SK-N-SH treated with all-trans-retinoic acid at 6 μM for 48 hours (cell line): ENCODE results near the gene PKIG.
A peak's percentile ranks its signal among the peaks of the same experiment; 100 is the strongest.

Experiments
- ATAC-seq: fragments of 200-7000 bp; cut with Tn5 transposase; 3 replicates; pipeline ENCODE4 v1.9.1; 2020; ENCODE audit warnings: mild to moderate bottlenecking, moderate library complexity
- BACH2 ChIP-seq: fragments of 250-450 bp; sonication (Bioruptor Pico); IDR thresholded peaks from 2 replicates; pipeline ENCODE4 v1.9.0; 2021; ENCODE audit warnings: mild to moderate bottlenecking, borderline replicate concordance
- CSDC2 ChIP-seq: fragments of 250-450 bp; sonication (Bioruptor Pico); IDR thresholded peaks from 2 replicates; pipeline ENCODE4 v1.5.0; 2020; ENCODE audit warnings: mild to moderate bottlenecking, moderate library complexity
- ESRRG ChIP-seq: fragments of 250-450 bp; sonication (Bioruptor Pico); IDR thresholded peaks from 2 replicates; pipeline ENCODE4 v1.6.1; 2021; ENCODE audit warnings: mild to moderate bottlenecking
- GLIS3 ChIP-seq: fragments of 250-450 bp; sonication (Bioruptor Pico); IDR thresholded peaks from 2 replicates; pipeline ENCODE4 v1.5.0; 2020; ENCODE audit warnings: mild to moderate bottlenecking, moderate library complexity
- ISL1 ChIP-seq: fragments of 250-450 bp; sonication (Bioruptor Pico); IDR thresholded peaks from 2 replicates; pipeline ENCODE4 v2.1.2; 2022; ENCODE audit warnings: mild to moderate bottlenecking, moderate library complexity
- OSR1 ChIP-seq: fragments of 250-450 bp; sonication (Bioruptor Pico); IDR thresholded peaks from 2 replicates; pipeline ENCODE4 v1.8.0; 2022; ENCODE audit warnings: moderate library complexity, mild to moderate bottlenecking, inconsistent platforms
- PATZ1 ChIP-seq: fragments of 250-450 bp; sonication (Bioruptor Pico); IDR thresholded peaks from 2 replicates; pipeline ENCODE4 v1.8.0; 2020; ENCODE audit warnings: mild to moderate bottlenecking, moderate library complexity, borderline replicate concordance
- POU6F1 ChIP-seq: fragments of 250-450 bp; sonication (Bioruptor Pico); IDR thresholded peaks from 2 replicates; pipeline ENCODE4 v1.8.0; 2021; ENCODE audit warnings: low read depth, mild to moderate bottlenecking, moderate library complexity, borderline replicate concordance
- PPARA ChIP-seq: fragments of 250-450 bp; sonication (Bioruptor Pico); IDR thresholded peaks from 2 replicates; pipeline ENCODE4 v1.5.0; 2020; ENCODE audit warnings: mild to moderate bottlenecking, borderline replicate concordance
- RARB ChIP-seq: fragments of 250-450 bp; sonication (Bioruptor Pico); IDR thresholded peaks from 2 replicates; pipeline ENCODE4 v1.8.0; 2021; ENCODE audit warnings: mild to moderate bottlenecking, moderate library complexity
- SNAI2 ChIP-seq: fragments of 250-450 bp; sonication (Bioruptor Pico); IDR thresholded peaks from 2 replicates; pipeline ENCODE4 v1.5.0; 2020; ENCODE audit warnings: mild to moderate bottlenecking, moderate library complexity
- TCF4 ChIP-seq: fragments of 250-450 bp; sonication (Bioruptor Pico); IDR thresholded peaks from 2 replicates; pipeline ENCODE4 v1.8.0; 2021; ENCODE audit warnings: mild to moderate bottlenecking, moderate library complexity, borderline replicate concordance
- TOX ChIP-seq: fragments of 250-450 bp; sonication (Bioruptor Pico); IDR thresholded peaks from 2 replicates; pipeline ENCODE4 v1.8.0; 2021; ENCODE audit warnings: mild to moderate bottlenecking, moderate library complexity, borderline replicate concordance
- ZC3H10 ChIP-seq: fragments of 250-450 bp; sonication (Bioruptor Pico); IDR thresholded peaks from 2 replicates; pipeline ENCODE4 v1.5.1; 2021; ENCODE audit warnings: mild to moderate bottlenecking, moderate library complexity
- ZFP3 ChIP-seq: fragments of 250-450 bp; sonication (Bioruptor Pico); IDR thresholded peaks from 2 replicates; pipeline ENCODE4 v1.5.0; 2020; ENCODE audit warnings: mild to moderate bottlenecking, moderate library complexity
- ZFP30 ChIP-seq: fragments of 450-650 bp; formaldehyde crosslinking; IDR thresholded peaks from 2 replicates; pipeline ENCODE4 v1.5.0; 2022; ENCODE audit warnings: mild to moderate bottlenecking, moderate library complexity
- ZNF565 ChIP-seq: fragments of 450-650 bp; formaldehyde crosslinking; conservative IDR thresholded peaks from 2 replicates; pipeline ENCODE4 v1.5.0; 2020; ENCODE audit warnings: low read depth, mild to moderate bottlenecking, moderate library complexity
- ZNF70 ChIP-seq: fragments of 450-650 bp; formaldehyde crosslinking; IDR thresholded peaks from 2 replicates; pipeline ENCODE4 v1.5.0; 2020; ENCODE audit warnings: mild to moderate bottlenecking, moderate library complexity
- ZNF8 ChIP-seq: fragments of 450-650 bp; formaldehyde crosslinking; IDR thresholded peaks from 2 replicates; pipeline ENCODE4 v1.5.0; 2020; ENCODE audit warnings: mild to moderate bottlenecking, moderate library complexity
- TF ChIP-seq, protein P1 (sequence below): fragments of 250-450 bp; sonication (Bioruptor Pico); IDR thresholded peaks from 2 replicates; pipeline ENCODE4 v1.5.0; 2020; ENCODE audit warnings: mild to moderate bottlenecking, moderate library complexity

The PKIG gene

GRCh38 chr20:44552950-44553908 is 29.1 kb upstream of the PKIG start:
- ATAC-seq: peak; percentile 88
- TF ChIP-seq ZNF565 (no peak), ISL1 (CRISPR knock-in tag) (no peak), ZC3H10 (CRISPR knock-in tag) (no peak), ZNF70 (CRISPR knock-in tag) (no peak), RARB (CRISPR knock-in tag) (no peak), TCF4 (CRISPR knock-in tag) (no peak), POU6F1 (no peak), ESRRG (CRISPR knock-in tag) (no peak), GLIS3 (CRISPR knock-in tag) (no peak), CSDC2 (no peak), PATZ1 (CRISPR knock-in tag) (no peak), TOX (CRISPR knock-in tag) (no peak), BACH2 (no peak), ZFP30 (CRISPR knock-in tag) (no peak)
- TF ChIP-seq, protein P1, sequence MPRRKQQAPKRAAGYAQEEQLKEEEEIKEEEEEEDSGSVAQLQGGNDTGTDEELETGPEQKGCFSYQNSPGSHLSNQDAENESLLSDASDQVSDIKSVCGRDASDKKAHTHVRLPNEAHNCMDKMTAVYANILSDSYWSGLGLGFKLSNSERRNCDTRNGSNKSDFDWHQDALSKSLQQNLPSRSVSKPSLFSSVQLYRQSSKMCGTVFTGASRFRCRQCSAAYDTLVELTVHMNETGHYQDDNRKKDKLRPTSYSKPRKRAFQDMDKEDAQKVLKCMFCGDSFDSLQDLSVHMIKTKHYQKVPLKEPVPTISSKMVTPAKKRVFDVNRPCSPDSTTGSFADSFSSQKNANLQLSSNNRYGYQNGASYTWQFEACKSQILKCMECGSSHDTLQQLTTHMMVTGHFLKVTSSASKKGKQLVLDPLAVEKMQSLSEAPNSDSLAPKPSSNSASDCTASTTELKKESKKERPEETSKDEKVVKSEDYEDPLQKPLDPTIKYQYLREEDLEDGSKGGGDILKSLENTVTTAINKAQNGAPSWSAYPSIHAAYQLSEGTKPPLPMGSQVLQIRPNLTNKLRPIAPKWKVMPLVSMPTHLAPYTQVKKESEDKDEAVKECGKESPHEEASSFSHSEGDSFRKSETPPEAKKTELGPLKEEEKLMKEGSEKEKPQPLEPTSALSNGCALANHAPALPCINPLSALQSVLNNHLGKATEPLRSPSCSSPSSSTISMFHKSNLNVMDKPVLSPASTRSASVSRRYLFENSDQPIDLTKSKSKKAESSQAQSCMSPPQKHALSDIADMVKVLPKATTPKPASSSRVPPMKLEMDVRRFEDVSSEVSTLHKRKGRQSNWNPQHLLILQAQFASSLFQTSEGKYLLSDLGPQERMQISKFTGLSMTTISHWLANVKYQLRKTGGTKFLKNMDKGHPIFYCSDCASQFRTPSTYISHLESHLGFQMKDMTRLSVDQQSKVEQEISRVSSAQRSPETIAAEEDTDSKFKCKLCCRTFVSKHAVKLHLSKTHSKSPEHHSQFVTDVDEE: no peak

- ATAC-seq: no peak
- TF ChIP-seq RARB (CRISPR knock-in tag): no peak
- no peak for TF ChIP-seq ZFP30 (CRISPR knock-in tag)
- no peak for TF ChIP-seq SNAI2 (CRISPR knock-in tag)
- TF ChIP-seq PPARA (CRISPR knock-in tag): no peak
- TF ChIP-seq ESRRG (CRISPR knock-in tag): no peak
- TF ChIP-seq CSDC2: no peak
- TF ChIP-seq PATZ1 (CRISPR knock-in tag): no peak
- TF ChIP-seq ZNF8 (CRISPR knock-in tag): no peak
- no peak for TF ChIP-seq ZFP3
- TF ChIP-seq ISL1 (CRISPR knock-in tag): no peak
- TF ChIP-seq, protein P1: no peak
- no peak for TF ChIP-seq OSR1 (CRISPR knock-in tag)
Observed at GRCh38 chr20:44559302-44559701, 23.1 kb upstream of the PKIG start.
